Endothelial cell of umbilical vein (primary cell): Measurements from ENCODE around the gene FCGR3A. TPM values are rescaled to one million over a fixed set of nuclear protein-coding genes. Genes with fewer than 3 reads are reported as not detected.

Experiments
- BruUV-seq: library from RNA; stranded (reverse); fragments of 400-500 nt; replicated peaks from 2 replicates; lab custom pipeline; 2021; lab: Mats Ljungman, UMichigan
- CTCF ChIA-PET: fragments of 300-600, 350-600 bp; sonication (Branson Sonifier 250); formaldehyde crosslinking; loops from one replicate; lab custom pipeline; 2021; ENCODE audit warnings: antibody characterized with exemption, inconsistent platforms; lab: Charles Lee
- POLR2A ChIA-PET: fragments of 300-600, 350-600 bp; sonication (Branson Sonifier 250); formaldehyde crosslinking; loops from one replicate; lab custom pipeline; 2021; ENCODE audit warnings: antibody characterized with exemption, inconsistent platforms; lab: Charles Lee
- DNase-seq: peaks from one replicate; pipeline ENCODE4 v3.0.0-alpha.2; 2011; ENCODE audit warnings: low read depth, low spot score
- FAIRE-seq: peaks from 2 replicates; lab custom pipeline; 2011; peaks lifted over from hg19 to GRCh38; lab: Jason Lieb, UNC
- H2AFZ ChIP-seq: 2 replicates; pipeline ENCODE4 v1.6.0; 2012; ENCODE audit warnings: low read depth, low read length, control low read depth, inconsistent platforms
- H3K27ac ChIP-seq: 2 replicates; pipeline ENCODE4 v1.5.1; 2011; ENCODE audit warnings: low read depth, mild to moderate bottlenecking, control low read depth, low read length, moderate library complexity; ENCODE audit not compliant: insufficient read depth
- H3K27me3 ChIP-seq, 2 experiments: 2 replicates each; pipeline versions ENCODE4 v1.6.0 to v1.6.1; 2011; ENCODE audit warnings: low read length in 2 of 2, mixed read lengths in 1 of 2; ENCODE audit not compliant: control insufficient read depth in 2 of 2, insufficient read depth in 2 of 2
- H3K36me3 ChIP-seq, 2 experiments: 2 replicates in 1 of 2; 3 replicates in 1 of 2; pipeline ENCODE4 v1.5.1; 2011; ENCODE audit warnings: low read length in 2 of 2, mild to moderate bottlenecking in 1 of 2, moderate library complexity in 1 of 2; ENCODE audit not compliant: control insufficient read depth in 2 of 2, insufficient read depth in 2 of 2; ENCODE audit errors: extremely low read depth in 1 of 2
- H3K4me1 ChIP-seq: 3 replicates; pipeline ENCODE4 v1.5.1; 2011; ENCODE audit warnings: mild to moderate bottlenecking, low read length; ENCODE audit not compliant: control insufficient read depth, insufficient read depth; ENCODE audit errors: extremely low read depth
- H3K4me2 ChIP-seq: 2 replicates; pipeline ENCODE4 v1.6.1; 2011; ENCODE audit warnings: low read length, control low read depth, mixed read lengths; ENCODE audit not compliant: insufficient read depth
- H3K4me3 ChIP-seq, 3 experiments: fragments of 200-600 bp in 1 of 3; sonication (generic), shearing (Covaris generic) in 1 of 3; replicated peaks in 1 of 3; 2 replicates each; pipeline ENCODE4 v1.5.1; 2011 to 2016; ENCODE audit warnings: control low read depth in 3 of 3, low read length in 3 of 3, mild to moderate bottlenecking in 2 of 3, inconsistent platforms in 1 of 3, low read depth in 1 of 3, moderate library complexity in 1 of 3; ENCODE audit not compliant: insufficient read depth in 1 of 3
- H3K79me2 ChIP-seq: 2 replicates; pipeline ENCODE4 v1.6.0; 2012; ENCODE audit warnings: low read length, inconsistent platforms; ENCODE audit not compliant: control insufficient read depth, insufficient read depth
- H3K9ac ChIP-seq: replicated peaks from 2 replicates; pipeline ENCODE3; 2011; ENCODE audit warnings: low read length, control low read depth; ENCODE audit not compliant: insufficient read depth; ENCODE audit errors: extremely low read depth
- H3K9me1 ChIP-seq: replicated peaks from 3 replicates; pipeline ENCODE4 v1.6.0; 2011; ENCODE audit warnings: mild to moderate bottlenecking, low read length; ENCODE audit not compliant: control insufficient read depth, insufficient read depth; ENCODE audit errors: extremely low read depth
- H3K9me3 ChIP-seq: replicated peaks from 2 replicates; pipeline ENCODE4 v1.5.1; 2012; ENCODE audit warnings: low read length, inconsistent platforms; ENCODE audit not compliant: control insufficient read depth, insufficient read depth
- H4K20me1 ChIP-seq: replicated peaks from 2 replicates; pipeline ENCODE3; 2011; ENCODE audit warnings: mild to moderate bottlenecking, low read length; ENCODE audit not compliant: control insufficient read depth, insufficient read depth; ENCODE audit errors: extremely low read depth
- CTCF ChIP-seq, 2 donors: IDR thresholded peaks; 1 replicate in 1 of 2; 2 replicates in 1 of 2; pipeline ENCODE4 v1.5.1; 2011; ENCODE audit warnings: low read length in 2 of 2, mild to moderate bottlenecking in 2 of 2, moderate library complexity in 2 of 2, control low read depth in 1 of 2, inconsistent platforms in 1 of 2, low read depth in 1 of 2; ENCODE audit not compliant: insufficient read depth in 1 of 2; ENCODE audit errors: extremely low read depth in 1 of 2
- EZH2 ChIP-seq: IDR thresholded peaks from 2 replicates; pipeline ENCODE4 v1.6.1; 2012; ENCODE audit warnings: borderline replicate concordance, low read depth, mild to moderate bottlenecking, moderate library complexity, low read length, inconsistent platforms; ENCODE audit not compliant: severe bottlenecking
- FOS ChIP-seq: IDR thresholded peaks from 2 replicates; pipeline ENCODE4 v1.6.1; 2011; ENCODE audit warnings: mild to moderate bottlenecking, low read length, moderate library complexity, borderline replicate concordance; ENCODE audit not compliant: insufficient read depth
- GATA2 ChIP-seq: IDR thresholded peaks from 2 replicates; pipeline ENCODE4 v1.7.0; 2011; ENCODE audit warnings: low read depth, mild to moderate bottlenecking, moderate library complexity, mixed read lengths, low read length; ENCODE audit not compliant: insufficient read length, insufficient read depth
- JUN ChIP-seq: IDR thresholded peaks from 2 replicates; pipeline ENCODE4 v1.6.1; 2011; ENCODE audit warnings: borderline replicate concordance, low read depth; ENCODE audit not compliant: insufficient read length, insufficient read depth
- MAX ChIP-seq: IDR thresholded peaks from 2 replicates; pipeline ENCODE4 v1.6.1; 2011; ENCODE audit not compliant: insufficient read depth, insufficient read length
- MYC ChIP-seq: IDR thresholded peaks from one replicate; pipeline ENCODE4 v1.6.1; 2011; ENCODE audit warnings: mild to moderate bottlenecking, low read depth, low read length
- POLR2A ChIP-seq: IDR thresholded peaks from 2 replicates; pipeline ENCODE4 v1.6.1; 2012; ENCODE audit warnings: low read depth, mild to moderate bottlenecking, control low read depth, low read length
- POLR2AphosphoS5 ChIP-seq: IDR thresholded peaks from 2 replicates; pipeline ENCODE4 v1.6.1; 2012; ENCODE audit warnings: low read depth, mild to moderate bottlenecking, control low read depth, low read length, moderate library complexity; ENCODE audit not compliant: insufficient read depth
- dilution Hi-C: fragments of 300-500 bp; cut with MboI; formaldehyde crosslinking; loops from one replicate; pipeline ENCODE4 v1.15.0; 2019; ENCODE audit warnings: low sequenced_read_pairs; ENCODE audit not compliant: extremely low pct_ligation_motif_present
- intact Hi-C: fragments of 100-400 bp; cut with micrococcal nuclease; formaldehyde crosslinking; loops from one replicate; pipeline ENCODE4 v1.10.0; 2022
- polyA plus RNA-seq, 4 experiments: library from polyadenylated mRNA; depleted of rRNA in 3 of 4; stranded (reverse) in 3 of 4; unstranded in 1 of 4; fragments of >200 nt; gene quantifications; 2 replicates each; pipeline versions ENCODE4 v1.2.1 to v1.2.3, GENCODE V29; 2011 to 2012; ENCODE audit warnings: missing spikeins in 1 of 4
- total RNA-seq: library from RNA; stranded (reverse); gene quantifications from 2 replicates; pipeline ENCODE4 v1.2.3, GENCODE V29; 2021

Gene FCGR3A
- total and polyA plus RNA-seq, 2 donors (not counting 3 experiments of a cell fraction or from before 2014, with no cell fraction given), result not detected

DNA sequence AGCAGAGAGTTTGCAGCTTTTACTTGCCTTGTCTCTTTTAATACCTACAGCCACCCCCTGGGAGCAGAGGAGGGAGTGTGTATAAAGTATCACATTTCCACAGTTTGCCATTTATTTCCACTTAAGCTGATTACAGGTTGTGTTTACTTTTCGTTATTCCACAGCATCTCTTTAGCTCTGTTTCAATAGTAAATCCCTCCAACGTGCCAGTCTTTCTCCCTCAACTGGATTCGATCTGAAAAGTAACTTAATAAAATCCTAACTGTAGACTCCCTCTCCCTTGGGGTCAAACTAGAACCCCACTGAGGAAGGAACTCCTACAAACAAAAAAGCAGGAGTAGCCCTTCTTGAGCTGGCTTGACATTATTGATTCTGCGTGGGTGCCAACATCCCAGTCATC is 47.4 kb downstream of the FCGR3A start:
- Histone ChIP-seq H3K9me1 (no peaks in the 10 kb centered on the region), H3K4me3 (no peak overlapping the region), H3K9me3 (no peaks in the 10 kb centered on the region), H3K4me1 (peaks cover 17% of the 10 kb centered on the region), H3K79me2 (no peaks in the 10 kb centered on the region), H3K4me2 (no peak overlapping the region), H3K36me3 (no peaks in the 10 kb centered on the region), H3K27me3 (peaks cover 2 to 4% of the 10 kb centered on the region in 2 experiments), H3K27ac (no peak overlapping the region), H2AFZ (no peak overlapping the region), H3K9ac (no peak overlapping the region), H4K20me1 (no peaks in the 10 kb centered on the region)
- TF ChIP-seq GATA2 (no peak), CTCF (IDR thresholded peaks at IDR 0.05; ENCODE audit: extremely low read depth in 1 of 2, insufficient read depth in 1 of 2, low read depth in 1 of 2, low read length in 2 of 2) (no peak), MAX (no peak), EZH2 (no peak), POLR2A (no peak), MYC (no peak), JUN (no peak), FOS (no peak), POLR2AphosphoS5 (no peak)
- intact Hi-C loops (no loop called here), dilution Hi-C loops (no loop called here)
- FAIRE-seq (no peak), DNase-seq (no peak)
- ChIA-PET CTCF (no interaction called here), POLR2A (interaction anchor here (0.6 kb wide), 1 partner anchor 86 kb away, joined by 3 read pairs; no protein-coding TSS in a partner anchor)
- BruUV-seq, result no TSS peak
